ENCODE measurements around the gene IPO7.

DNA sequence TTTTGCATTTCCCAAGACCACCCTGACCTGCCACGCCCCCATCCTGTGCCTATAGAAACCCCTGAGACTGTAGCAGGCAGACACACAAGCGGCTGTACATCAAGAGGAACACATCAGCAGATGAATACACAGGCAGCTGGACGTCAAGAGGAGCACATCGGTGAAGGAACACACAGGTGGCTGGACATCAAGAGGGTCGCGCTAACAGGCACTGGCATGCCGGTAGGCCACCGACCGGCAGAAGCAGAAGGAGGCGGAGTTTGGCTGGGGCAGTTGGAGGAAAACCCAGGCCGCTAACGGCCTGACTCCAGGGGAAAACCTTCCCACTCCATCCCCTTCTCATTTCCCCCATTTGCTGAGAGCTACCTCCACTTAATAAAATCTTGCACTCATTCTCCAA lies 5.4 kb upstream of the IPO7 start:
- no peak for TF ChIP-seq CTCF (conservative IDR thresholded peaks at IDR 0.05)
- no peak for TF ChIP-seq EZH2 (IDR thresholded peaks at IDR 0.05; ENCODE audit: low read depth)
